Activated T-cell treated with anti-CD3 and anti-CD28 coated beads, Interleukin-2, amount 50 U/mL, for 72 hours (primary cell): ENCODE results near the gene SDK1. TPM values are rescaled to one million over a fixed set of nuclear protein-coding genes. Genes with fewer than 3 reads are reported as not detected.

Source experiments
- ATAC-seq, 2 donors: fragments of 150-1000 bp; cut with Tn5 transposase; replicated peaks in 1 of 2; 2 replicates each; pipeline ENCODE4 v1.10.0; 2021; ENCODE audit warnings: moderate library complexity in 2 of 2, mild to moderate bottlenecking in 1 of 2
- DNase-seq, 2 donors: peaks; one replicate each; pipeline ENCODE4 v3.0.0; 2021 to 2022; ENCODE audit warnings: mixed read lengths in 1 of 2
- H3K27ac Mint-ChIP-seq: one replicate; pipeline ENCODE4 v1.8.0; 2022; ENCODE audit warnings: mild to moderate bottlenecking, moderate library complexity, mixed read lengths
- H3K27me3 Mint-ChIP-seq: one replicate; pipeline ENCODE4 v1.8.0; 2022; ENCODE audit warnings: low read depth, mixed read lengths
- H3K36me3 Mint-ChIP-seq, 2 donors: one replicate each; pipeline ENCODE4 v1.8.0; 2022; ENCODE audit warnings: mixed read lengths in 2 of 2, mild to moderate bottlenecking in 1 of 2; ENCODE audit not compliant: insufficient read depth in 2 of 2
- H3K4me1 Mint-ChIP-seq: one replicate; pipeline ENCODE4 v1.8.0; 2022; ENCODE audit warnings: low read depth, mixed read lengths
- H3K4me3 Mint-ChIP-seq, 2 donors: one replicate each; pipeline ENCODE4 v1.8.0; 2022; ENCODE audit warnings: mild to moderate bottlenecking in 2 of 2, mixed read lengths in 2 of 2, moderate library complexity in 2 of 2
- H3K9me3 Mint-ChIP-seq, 2 donors: one replicate each; pipeline ENCODE4 v1.8.0; 2022; ENCODE audit warnings: mixed read lengths in 2 of 2
- total RNA-seq, 2 donors: library from RNA; stranded (reverse); gene quantifications; one replicate each; pipeline ENCODE4 v1.2.3, GENCODE V29; 2022

SDK1 gene
- total RNA-seq, 2 donors from 2014 or later, result 6.1 to 6.3 TPM

- Mint-ChIP-seq H3K4me1 (no peaks in the 10 kb centered on the region), H3K36me3 (no peaks in the 10 kb centered on the region)
Measured at GRCh38 chr7:3518546-3518945, 217.5 kb downstream of the SDK1 start.

GRCh38 chr7:3520206-3520605 lies 219.2 kb downstream of the SDK1 start:
- DNase-seq (no peak), ATAC-seq (no peak)
- Mint-ChIP-seq H3K36me3 (no peaks in the 10 kb centered on the region), H3K27ac (no peak overlapping the region), H3K27me3 (no peaks in the 10 kb centered on the region), H3K4me1 (no peaks in the 10 kb centered on the region), H3K9me3 (no peaks in the 10 kb centered on the region), H3K4me3 (no peak overlapping the region)

More at GRCh38 chr7:3518546-3518945, 217.5 kb downstream of the SDK1 start:
- DNase-seq, result no peak
- no peaks in the 10 kb centered on the region for H3K9me3 Mint-ChIP-seq
- no peak overlapping the region for H3K4me3 Mint-ChIP-seq
- H3K27ac Mint-ChIP-seq, result no peak overlapping the region
- no peak for ATAC-seq
- H3K27me3 Mint-ChIP-seq, result no peaks in the 10 kb centered on the region

GRCh38 chr7:3527496-3528124 lies 226.6 kb downstream of the SDK1 start:
- DNase-seq, result no peak
- no peaks in the 10 kb centered on the region for H3K36me3 Mint-ChIP-seq

GRCh38 chr7:3533040-3533439 lies 232.0 kb downstream of the SDK1 start:
- no peak for DNase-seq
- no peak for ATAC-seq
- Mint-ChIP-seq H3K4me1 (no peaks in the 10 kb centered on the region), H3K27ac (no peak overlapping the region), H3K27me3 (peaks cover 7% of the 10 kb centered on the region), H3K4me3 (no peak overlapping the region), H3K9me3 (peaks cover 0 to 3% of the 10 kb centered on the region in 2 donors), H3K36me3 (no peaks in the 10 kb centered on the region)

More at GRCh38 chr7:3527496-3528124, 226.6 kb downstream of the SDK1 start:
- H3K27me3 Mint-ChIP-seq, result peaks cover 7% of the 10 kb centered on the region
- peaks cover 0 to 5% of the 10 kb centered on the region in 2 donors for H3K9me3 Mint-ChIP-seq
- no peak overlapping the region for H3K27ac Mint-ChIP-seq
- no peak overlapping the region for H3K4me3 Mint-ChIP-seq
- no peak for ATAC-seq
- H3K4me1 Mint-ChIP-seq, result no peaks in the 10 kb centered on the region

- Mint-ChIP-seq H3K4me1 (no peaks in the 10 kb centered on the region), H3K27ac (no peak overlapping the region), H3K36me3 (no peaks in the 10 kb centered on the region), H3K9me3 (no peaks in the 10 kb centered on the region), H3K4me3 (no peak overlapping the region), H3K27me3 (no peaks in the 10 kb centered on the region)
- no peak for ATAC-seq
- no peak for DNase-seq
Measured at GRCh38 chr7:3537210-3537875, 236.3 kb downstream of the SDK1 start.

- H3K36me3 Mint-ChIP-seq, result no peaks in the 10 kb centered on the region
- H3K9me3 Mint-ChIP-seq, result no peaks in the 10 kb centered on the region
- H3K27ac Mint-ChIP-seq, result no peak overlapping the region
- H3K27me3 Mint-ChIP-seq, result no peaks in the 10 kb centered on the region
- H3K4me3 Mint-ChIP-seq, result no peak overlapping the region
- no peak for DNase-seq
- no peaks in the 10 kb centered on the region for H3K4me1 Mint-ChIP-seq
- no peak for ATAC-seq
Measured at GRCh38 chr7:3538041-3538440, 237.0 kb downstream of the SDK1 start.

- ATAC-seq, result no peak
- Mint-ChIP-seq H3K36me3 (no peaks in the 10 kb centered on the region), H3K4me1 (no peaks in the 10 kb centered on the region), H3K27ac (no peak overlapping the region), H3K27me3 (no peaks in the 10 kb centered on the region), H3K9me3 (no peaks in the 10 kb centered on the region), H3K4me3 (no peak overlapping the region)
- no peak for DNase-seq
Measured at GRCh38 chr7:3540456-3541220, 239.6 kb downstream of the SDK1 start.

- Mint-ChIP-seq H3K27me3 (peaks cover 4% of the 10 kb centered on the region), H3K4me1 (no peaks in the 10 kb centered on the region), H3K9me3 (no peaks in the 10 kb centered on the region), H3K27ac (no peak overlapping the region), H3K4me3 (no peak overlapping the region), H3K36me3 (no peaks in the 10 kb centered on the region)
- no peak for ATAC-seq
- DNase-seq, result no peak
Measured at GRCh38 chr7:3544202-3544601, 243.2 kb downstream of the SDK1 start.

- H3K36me3 Mint-ChIP-seq, result no peaks in the 10 kb centered on the region
- H3K27ac Mint-ChIP-seq, result no peak overlapping the region
- H3K4me1 Mint-ChIP-seq, result no peaks in the 10 kb centered on the region
- DNase-seq (no peak), ATAC-seq (no peak)
- H3K27me3 Mint-ChIP-seq, result peaks cover 7% of the 10 kb centered on the region
- no peak overlapping the region for H3K4me3 Mint-ChIP-seq
- no peaks in the 10 kb centered on the region for H3K9me3 Mint-ChIP-seq
Measured at GRCh38 chr7:3548815-3549214, 247.8 kb downstream of the SDK1 start.

GRCh38 chr7:3549601-3550000 lies 248.5 kb downstream of the SDK1 start:
- Mint-ChIP-seq H3K4me1 (no peaks in the 10 kb centered on the region), H3K27ac (no peak overlapping the region), H3K4me3 (no peak overlapping the region), H3K9me3 (no peaks in the 10 kb centered on the region), H3K36me3 (no peaks in the 10 kb centered on the region), H3K27me3 (peaks cover 7% of the 10 kb centered on the region)
- ATAC-seq (no peak), DNase-seq (no peak)

GRCh38 chr7:3551536-3551935 lies 250.5 kb downstream of the SDK1 start:
- Mint-ChIP-seq H3K4me1 (no peaks in the 10 kb centered on the region), H3K36me3 (no peaks in the 10 kb centered on the region), H3K27ac (no peak overlapping the region), H3K9me3 (no peaks in the 10 kb centered on the region), H3K27me3 (peaks cover 7% of the 10 kb centered on the region), H3K4me3 (no peak overlapping the region)
- no peak for DNase-seq
- no peak for ATAC-seq

GRCh38 chr7:3552499-3552898 lies 251.4 kb downstream of the SDK1 start:
- no peak overlapping the region for H3K4me3 Mint-ChIP-seq
- H3K4me1 Mint-ChIP-seq, result no peaks in the 10 kb centered on the region
- H3K27me3 Mint-ChIP-seq, result peaks cover 7% of the 10 kb centered on the region
- no peaks in the 10 kb centered on the region for H3K9me3 Mint-ChIP-seq
- no peak for DNase-seq
- peak; percentile 60 to 83 for ATAC-seq
- H3K36me3 Mint-ChIP-seq, result no peaks in the 10 kb centered on the region
- no peak overlapping the region for H3K27ac Mint-ChIP-seq

- H3K36me3 Mint-ChIP-seq, result peaks cover 0 to 1% of the 10 kb centered on the region in 2 donors
- H3K27me3 Mint-ChIP-seq, result no peaks in the 10 kb centered on the region
- no peak overlapping the region for H3K27ac Mint-ChIP-seq
- peaks cover 6% of the 10 kb centered on the region for H3K4me1 Mint-ChIP-seq
- no peak for DNase-seq
- no peak overlapping the region for H3K4me3 Mint-ChIP-seq
- ATAC-seq, result no peak
- H3K9me3 Mint-ChIP-seq, result no peaks in the 10 kb centered on the region
Measured at GRCh38 chr7:3558400-3558799, 257.3 kb downstream of the SDK1 start.
